HEK293T (cell line): ENCODE measurements around the gene GPR37.

Experiments
- ELF4 ChIP-seq: fragments of 450-650 bp; IDR thresholded peaks from 2 replicates; pipeline ENCODE4 v1.6.1; 2017; ENCODE audit warnings: antibody characterized with exemption
- HDGF ChIP-seq: fragments of 450-650 bp; IDR thresholded peaks from 2 replicates; pipeline ENCODE4 v1.6.1; 2017; ENCODE audit warnings: antibody characterized with exemption, borderline replicate concordance
- L3MBTL2 ChIP-seq: fragments of 450-650 bp; conservative IDR thresholded peaks from 2 replicates; pipeline ENCODE4 v1.6.1; 2016; ENCODE audit warnings: mild to moderate bottlenecking
- SP1 ChIP-seq: fragments of 450-650 bp; IDR thresholded peaks from 2 replicates; pipeline ENCODE4 v1.6.1; 2017
- ZNF384 ChIP-seq: fragments of 450-650 bp; IDR thresholded peaks from 2 replicates; pipeline ENCODE4 v1.6.1; 2016

- TF ChIP-seq HDGF (no peak), L3MBTL2 (no peak), ZNF384 (no peak), SP1 (no peak), ELF4 (no peak)
Measured at GRCh38 chr7:124762611-124763143, 2.9 kb downstream of the GPR37 start.
